HFFc6 (cell line): ENCODE measurements around the gene NTNG2. TPM values are rescaled to one million over a fixed set of nuclear protein-coding genes. Genes with fewer than 3 reads are reported as not detected.
A peak's percentile ranks its signal among the peaks of the same experiment; 100 is the strongest.

Experiments
- DNase-seq: peaks from one replicate; pipeline ENCODE4 v3.0.0-alpha.2; 2018
- H3K27ac Mint-ChIP-seq: 2 replicates; pipeline ENCODE4 v1.8.0; 2020; ENCODE audit warnings: mild to moderate bottlenecking, mixed read lengths
- H3K27me3 Mint-ChIP-seq: 2 replicates; pipeline ENCODE4 v1.8.0; 2021; ENCODE audit warnings: mild to moderate bottlenecking, moderate library complexity, mixed read lengths; ENCODE audit not compliant: insufficient read depth
- H3K36me3 Mint-ChIP-seq: 2 replicates; pipeline ENCODE4 v1.8.0; 2021; ENCODE audit warnings: low read depth, mixed read lengths
- H3K4me1 Mint-ChIP-seq: 2 replicates; pipeline ENCODE4 v1.8.0; 2020; ENCODE audit warnings: low read depth, mixed read lengths
- H3K4me3 Mint-ChIP-seq: 2 replicates; pipeline ENCODE4 v1.8.0; 2020; ENCODE audit warnings: mild to moderate bottlenecking, moderate library complexity, mixed read lengths
- H3K9me3 Mint-ChIP-seq: 2 replicates; pipeline ENCODE4 v1.8.0; 2020; ENCODE audit warnings: mild to moderate bottlenecking, mixed read lengths
- CTCF ChIP-seq: fragments of 200-600 bp; sonication (generic); IDR thresholded peaks from 2 replicates; pipeline ENCODE4 v1.5.0; 2021; ENCODE audit warnings: antibody characterized with exemption, mild to moderate bottlenecking
- total RNA-seq, 6 experiments: library from RNA; stranded (reverse); fragmentation: NEBNext Ultra II Directional; extraction: Animal tissue kit (Norgen Biotek cat#: 25700); gene quantifications; 2 replicates in 1 of 6; 3 replicates in 5 of 6; pipeline ENCODE4 v1.2.3, GENCODE V29; 2021

NTNG2 gene
- total RNA-seq, 6 experiments from 2014 or later = 0.41 to 0.82 (median 0.51) TPM

GRCh38 chr9:132211570-132211969 is 49.7 kb downstream of the NTNG2 start:
- Mint-ChIP-seq H3K4me1 (peaks cover 9% of the 10 kb centered on the region), H3K9me3 (no peaks in the 10 kb centered on the region), H3K4me3 (no peak overlapping the region), H3K27ac (no peak overlapping the region), H3K27me3 (peaks cover 38% of the 10 kb centered on the region), H3K36me3 (no peaks in the 10 kb centered on the region)
- TF ChIP-seq CTCF = no peak
- DNase-seq = no peak

DNA sequence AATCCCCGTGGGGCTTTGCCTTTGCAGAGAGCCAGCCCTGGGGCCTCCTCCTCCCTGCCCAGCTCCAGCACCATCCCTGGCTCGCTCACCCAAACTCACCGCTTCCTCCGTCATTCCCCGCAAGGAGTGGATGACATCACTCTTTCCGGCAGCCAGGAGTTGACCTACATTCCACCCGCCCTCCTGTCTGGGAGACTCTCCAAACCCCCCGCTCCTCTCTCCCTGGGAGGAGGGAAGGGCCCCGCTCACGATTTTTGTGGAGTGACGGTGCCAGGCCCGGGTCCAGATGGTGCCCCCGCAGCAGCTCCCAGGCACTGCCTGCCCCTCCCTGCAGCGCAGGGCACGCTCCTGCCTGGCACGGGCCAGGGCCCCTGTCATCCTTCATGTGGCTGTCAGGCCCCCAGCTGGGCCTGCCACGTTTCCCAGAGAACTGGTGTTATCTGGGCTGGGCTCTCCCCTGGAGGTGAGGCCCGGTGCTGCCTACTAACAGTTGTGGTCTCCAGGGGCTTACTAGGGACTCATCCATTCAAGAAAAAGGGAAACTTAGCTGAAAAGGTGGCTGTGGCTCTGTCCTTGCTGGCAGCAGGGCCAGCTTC is 52.3 kb downstream of the NTNG2 start:
- Mint-ChIP-seq H3K9me3 (no peaks in the 10 kb centered on the region), H3K27ac (no peak overlapping the region)

DNA sequence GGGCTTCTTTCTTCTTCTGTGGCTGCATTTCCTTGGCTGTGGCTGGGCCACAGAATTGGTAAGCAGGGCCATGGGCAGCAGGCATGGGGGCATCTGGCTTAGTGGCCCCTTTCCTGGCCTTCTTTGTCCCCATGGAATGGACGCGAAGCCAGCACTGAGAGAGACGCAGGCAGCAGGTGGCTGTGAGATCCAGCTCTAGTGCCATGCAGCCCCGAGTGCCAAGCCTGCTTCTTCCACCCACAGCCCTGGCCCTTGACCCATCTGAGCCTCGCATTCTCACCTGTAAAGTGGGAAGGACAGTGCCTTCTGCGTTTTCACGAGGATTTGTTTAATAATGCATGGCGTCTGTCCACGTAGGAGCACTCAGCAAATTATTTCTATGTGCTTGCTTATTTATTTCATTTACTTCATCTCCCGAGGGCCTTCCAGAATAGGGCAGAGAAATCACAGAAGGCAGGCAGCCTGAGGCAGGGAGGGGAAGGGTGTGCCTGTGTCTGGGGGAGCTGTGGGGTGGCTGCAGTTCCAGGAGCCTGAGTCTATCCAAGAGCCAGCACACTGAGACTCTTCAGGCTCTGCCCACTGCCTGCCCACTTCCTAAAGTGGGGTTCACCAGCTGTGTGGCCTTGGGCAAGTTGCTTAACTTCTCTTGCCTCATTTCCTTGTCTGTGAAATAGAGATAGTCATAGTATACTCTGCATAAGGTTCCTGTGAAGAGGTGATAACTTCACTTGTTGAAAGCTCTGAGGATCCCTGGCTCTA is 55.2 kb downstream of the NTNG2 start:
- Mint-ChIP-seq H3K27ac (no peak overlapping the region), H3K4me3 (no peak overlapping the region), H3K27me3 (peaks cover 52% of the 10 kb centered on the region), H3K36me3 (no peaks in the 10 kb centered on the region), H3K9me3 (no peaks in the 10 kb centered on the region), H3K4me1 (peaks cover 9% of the 10 kb centered on the region)
- DNase-seq = no peak
- TF ChIP-seq CTCF = no peak

More for the DNA sequence above, 52.3 kb downstream of the NTNG2 start:
- Mint-ChIP-seq H3K36me3 (no peaks in the 10 kb centered on the region), H3K27me3 (peaks cover 37% of the 10 kb centered on the region), H3K4me3 (no peak overlapping the region), H3K4me1 (peaks cover 9% of the 10 kb centered on the region)
- 0 out of 2 replicates have a peak, but pooled peaks have one; percentile 11 for TF ChIP-seq CTCF
- peak; percentile 74 for DNase-seq

- no peaks in the 10 kb centered on the region for H3K9me3 Mint-ChIP-seq
- no peak for TF ChIP-seq CTCF
- H3K4me1 Mint-ChIP-seq = peaks cover 9% of the 10 kb centered on the region
- DNase-seq = no peak
- H3K4me3 Mint-ChIP-seq = no peak overlapping the region
- no peak overlapping the region for H3K27ac Mint-ChIP-seq
- peaks cover 56% of the 10 kb centered on the region for H3K27me3 Mint-ChIP-seq
- no peaks in the 10 kb centered on the region for H3K36me3 Mint-ChIP-seq
Observed at GRCh38 chr9:132218208-132218607, 56.4 kb downstream of the NTNG2 start.

DNA sequence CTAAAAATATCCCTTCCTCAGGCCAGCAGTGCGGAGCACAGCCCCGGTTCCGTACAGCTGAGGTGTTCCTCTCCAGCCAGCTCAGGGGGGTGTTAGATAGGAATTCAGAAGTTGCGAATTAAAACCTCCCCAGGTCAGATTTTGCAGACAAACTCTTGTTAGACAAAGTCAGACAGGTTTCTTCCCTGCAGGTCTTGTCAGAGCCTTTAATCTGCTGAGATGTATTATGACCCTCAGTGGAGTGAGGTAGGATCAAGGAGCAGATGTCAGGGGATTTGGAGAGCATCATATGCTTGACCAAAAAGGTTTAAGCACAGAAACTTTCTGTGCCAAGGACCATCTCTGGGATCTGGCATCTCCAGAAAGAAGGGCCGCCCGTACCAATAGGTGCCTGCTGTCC is 60.1 kb downstream of the NTNG2 start:
- TF ChIP-seq CTCF = no peak
- no peak for DNase-seq
- Mint-ChIP-seq H3K36me3 (no peaks in the 10 kb centered on the region), H3K4me1 (no peaks in the 10 kb centered on the region), H3K9me3 (no peaks in the 10 kb centered on the region), H3K27me3 (peaks cover 76% of the 10 kb centered on the region), H3K4me3 (no peak overlapping the region), H3K27ac (no peak overlapping the region)
